HEK293 (cell line): ENCODE measurements around the gene SLC35F6.

Experiments used
- CTCF ChIP-seq: fragments of 450-650 bp; formaldehyde crosslinking; IDR thresholded peaks from 2 replicates; pipeline ENCODE4 v1.5.1; 2016; ENCODE audit warnings: missing biosample characterization, missing genetic modification characterization
- KLF10 ChIP-seq: fragments of 450-650 bp; IDR thresholded peaks from 2 replicates; pipeline ENCODE4 v1.5.1; 2018; ENCODE audit warnings: missing biosample characterization, mild to moderate bottlenecking, missing genetic modification characterization
- TCF7L2 ChIP-seq: IDR thresholded peaks from 2 replicates; pipeline ENCODE4 v1.6.1; 2011; ENCODE audit warnings: low read depth, mild to moderate bottlenecking, inconsistent platforms, low read length, moderate library complexity, borderline replicate concordance
- YY1 ChIP-seq: fragments of 450-650 bp; formaldehyde crosslinking; IDR thresholded peaks from 2 replicates; pipeline ENCODE4 v1.5.1; 2018; ENCODE audit warnings: missing biosample characterization, missing genetic modification characterization
- ZFP3 ChIP-seq: fragments of 450-650 bp; formaldehyde crosslinking; IDR thresholded peaks from 2 replicates; pipeline ENCODE4 v1.5.1; 2016; ENCODE audit warnings: low read depth, missing biosample characterization, missing genetic modification characterization
- ZNF24 ChIP-seq: fragments of 450-650 bp; formaldehyde crosslinking; IDR thresholded peaks from 2 replicates; pipeline ENCODE4 v1.5.1; 2016; ENCODE audit warnings: missing biosample characterization, missing genetic modification characterization
- ZNF324 ChIP-seq: fragments of 450-650 bp; formaldehyde crosslinking; IDR thresholded peaks from 2 replicates; pipeline ENCODE4 v1.5.1; 2016; ENCODE audit warnings: missing biosample characterization, missing genetic modification characterization
- ZNF548 ChIP-seq: fragments of 450-650 bp; formaldehyde crosslinking; IDR thresholded peaks from 2 replicates; pipeline ENCODE4 v1.5.1; 2016; ENCODE audit warnings: missing biosample characterization, missing genetic modification characterization
- ZNF558 ChIP-seq: fragments of 450-650 bp; formaldehyde crosslinking; IDR thresholded peaks from 2 replicates; pipeline ENCODE4 v1.5.1; 2016; ENCODE audit warnings: missing biosample characterization, missing genetic modification characterization
- ZNF580 ChIP-seq: fragments of 450-650 bp; formaldehyde crosslinking; IDR thresholded peaks from 2 replicates; pipeline ENCODE4 v1.5.1; 2016; ENCODE audit warnings: missing biosample characterization, missing genetic modification characterization
- ZNF670 ChIP-seq: fragments of 450-650 bp; formaldehyde crosslinking; IDR thresholded peaks from 2 replicates; pipeline ENCODE4 v1.5.1; 2016; ENCODE audit warnings: missing biosample characterization, missing genetic modification characterization, low read depth
- ZSCAN30 ChIP-seq: fragments of 450-650 bp; IDR thresholded peaks from 2 replicates; pipeline ENCODE4 v1.5.1; 2018; ENCODE audit warnings: missing biosample characterization, mild to moderate bottlenecking, missing genetic modification characterization, moderate library complexity
- TF ChIP-seq, protein P1 (sequence below): sonication (generic); formaldehyde crosslinking; IDR thresholded peaks from 2 replicates; pipeline ENCODE4 v1.8.1; 2022; ENCODE audit warnings: mild to moderate bottlenecking, moderate library complexity, missing genetic modification reagents

DNA sequence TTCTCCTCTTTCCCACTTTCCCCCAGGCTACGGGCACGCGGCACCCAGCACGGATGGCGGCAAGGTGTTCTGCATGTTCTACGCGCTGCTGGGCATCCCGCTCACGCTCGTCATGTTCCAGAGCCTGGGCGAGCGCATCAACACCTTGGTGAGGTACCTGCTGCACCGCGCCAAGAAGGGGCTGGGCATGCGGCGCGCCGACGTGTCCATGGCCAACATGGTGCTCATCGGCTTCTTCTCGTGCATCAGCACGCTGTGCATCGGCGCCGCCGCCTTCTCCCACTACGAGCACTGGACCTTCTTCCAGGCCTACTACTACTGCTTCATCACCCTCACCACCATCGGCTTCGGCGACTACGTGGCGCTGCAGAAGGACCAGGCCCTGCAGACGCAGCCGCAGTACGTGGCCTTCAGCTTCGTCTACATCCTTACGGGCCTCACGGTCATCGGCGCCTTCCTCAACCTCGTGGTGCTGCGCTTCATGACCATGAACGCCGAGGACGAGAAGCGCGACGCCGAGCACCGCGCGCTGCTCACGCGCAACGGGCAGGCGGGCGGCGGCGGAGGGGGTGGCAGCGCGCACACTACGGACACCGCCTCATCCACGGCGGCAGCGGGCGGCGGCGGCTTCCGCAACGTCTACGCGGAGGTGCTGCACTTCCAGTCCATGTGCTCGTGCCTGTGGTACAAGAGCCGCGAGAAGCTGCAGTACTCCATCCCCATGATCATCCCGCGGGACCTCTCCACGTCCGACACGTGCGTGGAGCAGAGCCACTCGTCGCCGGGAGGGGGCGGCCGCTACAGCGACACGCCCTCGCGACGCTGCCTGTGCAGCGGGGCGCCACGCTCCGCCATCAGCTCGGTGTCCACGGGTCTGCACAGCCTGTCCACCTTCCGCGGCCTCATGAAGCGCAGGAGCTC lies 36.2 kb upstream of the SLC35F6 start:
- TF ChIP-seq CTCF (tag by site-specific recombination) (no peak), ZNF24 (no peak), ZSCAN30 (tag by site-specific recombination) (no peak), ZFP3 (no peak), ZNF558 (tag by site-specific recombination) (no peak), ZNF324 (tag by site-specific recombination) (no peak), TCF7L2 (no peak), YY1 (tag by site-specific recombination) (no peak), KLF10 (tag by site-specific recombination) (no peak), ZNF670 (tag by site-specific recombination) (no peak), ZNF548 (tag by site-specific recombination) (no peak), ZNF580 (tag by site-specific recombination) (no peak)
- TF ChIP-seq, protein P1, sequence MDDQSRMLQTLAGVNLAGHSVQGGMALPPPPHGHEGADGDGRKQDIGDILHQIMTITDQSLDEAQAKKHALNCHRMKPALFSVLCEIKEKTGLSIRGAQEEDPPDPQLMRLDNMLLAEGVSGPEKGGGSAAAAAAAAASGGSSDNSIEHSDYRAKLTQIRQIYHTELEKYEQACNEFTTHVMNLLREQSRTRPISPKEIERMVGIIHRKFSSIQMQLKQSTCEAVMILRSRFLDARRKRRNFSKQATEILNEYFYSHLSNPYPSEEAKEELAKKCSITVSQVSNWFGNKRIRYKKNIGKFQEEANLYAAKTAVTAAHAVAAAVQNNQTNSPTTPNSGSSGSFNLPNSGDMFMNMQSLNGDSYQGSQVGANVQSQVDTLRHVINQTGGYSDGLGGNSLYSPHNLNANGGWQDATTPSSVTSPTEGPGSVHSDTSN (CRISPR knock-in tag) = no peak
